ENCODE measurements around the gene ANKDD1A. TPM values are rescaled to one million over a fixed set of nuclear protein-coding genes. Genes with fewer than 3 reads are reported as not detected.

Gene ANKDD1A
- total and polyA plus RNA-seq, 2 experiments from 2014 or later, result 3.6 to 6.1 TPM

DNA sequence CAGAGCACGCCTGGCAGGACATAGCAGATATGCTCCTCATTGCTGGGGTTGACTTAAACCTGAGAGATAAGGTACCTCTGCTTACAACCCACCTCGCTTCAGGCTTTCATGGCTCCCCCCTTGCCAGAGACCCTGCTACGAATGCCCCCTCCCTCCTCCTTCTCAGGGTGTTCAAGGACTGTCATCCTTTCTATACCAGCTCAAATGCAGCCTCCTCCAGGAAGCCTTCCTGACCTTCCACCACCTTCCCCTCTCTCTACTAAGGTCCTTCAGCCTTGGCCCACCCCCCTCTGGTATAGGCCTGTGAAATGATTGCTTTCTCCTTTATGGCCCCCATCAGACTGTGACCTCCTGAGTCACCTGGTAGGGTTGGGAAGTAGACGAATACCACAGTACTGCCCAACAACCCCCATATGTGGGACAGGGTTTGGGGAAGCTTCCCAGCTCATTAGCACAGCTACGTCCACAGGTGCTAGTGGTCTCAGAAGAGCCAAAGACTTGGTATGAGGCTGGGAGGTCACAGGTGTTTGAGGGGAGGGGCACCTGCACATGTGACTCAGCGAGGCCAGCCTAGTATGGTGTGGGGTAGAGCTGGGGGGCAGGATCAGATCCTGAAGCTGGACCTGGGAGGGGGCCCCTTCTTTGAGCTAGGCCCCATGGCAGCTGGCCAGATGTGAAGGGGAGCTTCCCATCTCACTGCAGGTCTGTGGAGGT lies 32.0 kb downstream of the ANKDD1A start:
- Histone ChIP-seq H3K9me3 (ENCODE audit: low read depth) (no peaks in the 10 kb centered on the region), H3K36me3 (replicated peaks; ENCODE audit: insufficient read depth, low read depth) (no peaks in the 10 kb centered on the region), H3K27ac (no peak overlapping the region), H4K20me1 (ENCODE audit: insufficient read depth, poor library complexity, severe bottlenecking) (no peaks in the 10 kb centered on the region), H3K4me2 (no peak overlapping the region), H2AFZ (no peak overlapping the region), H3K27me3 (no peaks in the 10 kb centered on the region), H3K4me3 (no peak overlapping the region), H3K4me1 (ENCODE audit: insufficient read depth) (no peaks in the 10 kb centered on the region), H3K79me2 (no peaks in the 10 kb centered on the region), H3K9me2 (replicated peaks; ENCODE audit: insufficient read depth) (no peaks in the 10 kb centered on the region)
- 95% methylated on average over 5 of the region's 6 CpGs for WGBS (ENCODE audit: low lambda C conversion rate, missing lambda C conversion rate)
- DNase-seq (ENCODE audit: low spot score), result no peak
- TF ChIP-seq EZH2 (IDR thresholded peaks at IDR 0.05; ENCODE audit: borderline replicate concordance), result no peak
- TF ChIP-seq EZH2phosphoT487 (IDR thresholded peaks at IDR 0.05; ENCODE audit: low read depth, severe bottlenecking, unreplicated experiment), result no peak
- TF ChIP-seq, protein P1, sequence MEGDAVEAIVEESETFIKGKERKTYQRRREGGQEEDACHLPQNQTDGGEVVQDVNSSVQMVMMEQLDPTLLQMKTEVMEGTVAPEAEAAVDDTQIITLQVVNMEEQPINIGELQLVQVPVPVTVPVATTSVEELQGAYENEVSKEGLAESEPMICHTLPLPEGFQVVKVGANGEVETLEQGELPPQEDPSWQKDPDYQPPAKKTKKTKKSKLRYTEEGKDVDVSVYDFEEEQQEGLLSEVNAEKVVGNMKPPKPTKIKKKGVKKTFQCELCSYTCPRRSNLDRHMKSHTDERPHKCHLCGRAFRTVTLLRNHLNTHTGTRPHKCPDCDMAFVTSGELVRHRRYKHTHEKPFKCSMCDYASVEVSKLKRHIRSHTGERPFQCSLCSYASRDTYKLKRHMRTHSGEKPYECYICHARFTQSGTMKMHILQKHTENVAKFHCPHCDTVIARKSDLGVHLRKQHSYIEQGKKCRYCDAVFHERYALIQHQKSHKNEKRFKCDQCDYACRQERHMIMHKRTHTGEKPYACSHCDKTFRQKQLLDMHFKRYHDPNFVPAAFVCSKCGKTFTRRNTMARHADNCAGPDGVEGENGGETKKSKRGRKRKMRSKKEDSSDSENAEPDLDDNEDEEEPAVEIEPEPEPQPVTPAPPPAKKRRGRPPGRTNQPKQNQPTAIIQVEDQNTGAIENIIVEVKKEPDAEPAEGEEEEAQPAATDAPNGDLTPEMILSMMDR (IDR thresholded peaks at IDR 0.05; ENCODE audit: poor library complexity), result no peak

DNA sequence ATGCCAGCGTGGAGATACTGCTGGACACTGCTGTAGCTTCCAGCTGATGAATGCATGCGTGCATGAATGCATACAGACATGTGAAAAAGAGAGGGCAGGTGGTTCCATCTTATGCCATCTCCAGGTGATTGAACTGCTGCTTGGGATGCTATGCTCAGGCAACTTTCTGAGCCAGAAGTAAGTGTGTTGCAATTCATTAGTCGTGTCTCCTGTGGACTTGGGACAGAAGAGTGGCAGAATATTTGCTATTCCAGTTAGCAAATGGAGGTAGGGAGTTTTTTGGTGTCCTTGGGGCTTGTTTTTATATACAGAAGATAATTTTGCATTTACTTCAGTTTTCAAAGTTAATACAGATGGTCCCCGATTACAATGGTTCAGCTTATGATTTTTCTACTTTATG lies 33.3 kb downstream of the ANKDD1A start:
- H3K27ac ChIP-seq, result no peak overlapping the region
- no peak for TF ChIP-seq EZH2 (IDR thresholded peaks at IDR 0.05; ENCODE audit: borderline replicate concordance)
- H3K9me3 ChIP-seq (ENCODE audit: low read depth), result no peaks in the 10 kb centered on the region
- H2AFZ ChIP-seq, result no peak overlapping the region
- no peaks in the 10 kb centered on the region for H3K9me2 ChIP-seq (replicated peaks; ENCODE audit: insufficient read depth)
- DNase-seq (ENCODE audit: low spot score), result no peak
- no peak overlapping the region for H3K4me3 ChIP-seq
- no peaks in the 10 kb centered on the region for H3K36me3 ChIP-seq (replicated peaks; ENCODE audit: insufficient read depth, low read depth)
- no peaks in the 10 kb centered on the region for H3K4me1 ChIP-seq (ENCODE audit: insufficient read depth)
- H3K27me3 ChIP-seq, result no peaks in the 10 kb centered on the region
- H3K79me2 ChIP-seq, result no peaks in the 10 kb centered on the region
- 70% methylated on average over 4 of the region's 4 CpGs for WGBS (ENCODE audit: low lambda C conversion rate, missing lambda C conversion rate)
- H4K20me1 ChIP-seq (ENCODE audit: insufficient read depth, poor library complexity, severe bottlenecking), result no peaks in the 10 kb centered on the region
- no peak overlapping the region for H3K4me2 ChIP-seq

GRCh38 chr15:64947211-64947610 lies 35.5 kb downstream of the ANKDD1A start:
- WGBS (ENCODE audit: low lambda C conversion rate, missing lambda C conversion rate), result 91% methylated on average over 10 of the region's 10 CpGs
- Histone ChIP-seq H3K9me3 (ENCODE audit: low read depth) (no peaks in the 10 kb centered on the region), H3K4me3 (no peak overlapping the region), H3K27me3 (no peaks in the 10 kb centered on the region), H3K36me3 (replicated peaks; ENCODE audit: insufficient read depth, low read depth) (no peaks in the 10 kb centered on the region), H3K9me2 (replicated peaks; ENCODE audit: insufficient read depth) (no peaks in the 10 kb centered on the region), H4K20me1 (ENCODE audit: insufficient read depth, poor library complexity, severe bottlenecking) (no peaks in the 10 kb centered on the region), H2AFZ (no peak overlapping the region), H3K27ac (no peak overlapping the region), H3K4me1 (ENCODE audit: insufficient read depth) (no peaks in the 10 kb centered on the region), H3K4me2 (no peak overlapping the region), H3K79me2 (no peaks in the 10 kb centered on the region)
- no peak for DNase-seq (ENCODE audit: low spot score)
- TF ChIP-seq, protein P1 (IDR thresholded peaks at IDR 0.05; ENCODE audit: poor library complexity), result no peak
- no peak for TF ChIP-seq EZH2 (IDR thresholded peaks at IDR 0.05; ENCODE audit: borderline replicate concordance)

GRCh38 chr15:64948916-64949315 lies 37.2 kb downstream of the ANKDD1A start:
- Histone ChIP-seq H3K4me2 (no peak overlapping the region), H3K79me2 (no peaks in the 10 kb centered on the region), H3K36me3 (replicated peaks; ENCODE audit: insufficient read depth, low read depth) (no peaks in the 10 kb centered on the region), H2AFZ (no peak overlapping the region), H3K9me3 (ENCODE audit: low read depth) (no peaks in the 10 kb centered on the region), H3K4me1 (ENCODE audit: insufficient read depth) (no peaks in the 10 kb centered on the region), H4K20me1 (ENCODE audit: insufficient read depth, poor library complexity, severe bottlenecking) (no peaks in the 10 kb centered on the region), H3K27ac (no peak overlapping the region), H3K4me3 (no peak overlapping the region), H3K27me3 (no peaks in the 10 kb centered on the region), H3K9me2 (replicated peaks; ENCODE audit: insufficient read depth) (no peaks in the 10 kb centered on the region)
- no peak for DNase-seq (ENCODE audit: low spot score)
- TF ChIP-seq, protein P1 (IDR thresholded peaks at IDR 0.05; ENCODE audit: poor library complexity), result no peak
- TF ChIP-seq EZH2phosphoT487 (IDR thresholded peaks at IDR 0.05; ENCODE audit: low read depth, severe bottlenecking, unreplicated experiment) (no peak), EZH2 (IDR thresholded peaks at IDR 0.05; ENCODE audit: borderline replicate concordance) (no peak)
- WGBS (ENCODE audit: low lambda C conversion rate, missing lambda C conversion rate), result 90% methylated on average over 9 of the region's 9 CpGs

Measured in hepatocyte (in vitro differentiated cells).